Retinal pigment epithelial cell (primary cell): ENCODE measurements around the gene DNAJC2.
"Not testable (repeated sequence)": the region's sequence is repeated elsewhere in the genome, so short reads cannot be mapped to it uniquely, and the experiment has no call there.

Source experiments
- DNase-seq: peaks from one replicate; pipeline ENCODE4 v3.0.0-alpha.2; 2010; ENCODE audit warnings: low read depth
- H3K4me3 ChIP-seq: 2 replicates; pipeline ENCODE4 v1.5.1; 2011; ENCODE audit warnings: mild to moderate bottlenecking, low read length, control low read depth, moderate library complexity
- CTCF ChIP-seq: conservative IDR thresholded peaks from 2 replicates; pipeline ENCODE4 v1.5.1; 2011; ENCODE audit warnings: low read depth, low read length, control low read depth, inconsistent platforms

The DNAJC2 gene

DNA sequence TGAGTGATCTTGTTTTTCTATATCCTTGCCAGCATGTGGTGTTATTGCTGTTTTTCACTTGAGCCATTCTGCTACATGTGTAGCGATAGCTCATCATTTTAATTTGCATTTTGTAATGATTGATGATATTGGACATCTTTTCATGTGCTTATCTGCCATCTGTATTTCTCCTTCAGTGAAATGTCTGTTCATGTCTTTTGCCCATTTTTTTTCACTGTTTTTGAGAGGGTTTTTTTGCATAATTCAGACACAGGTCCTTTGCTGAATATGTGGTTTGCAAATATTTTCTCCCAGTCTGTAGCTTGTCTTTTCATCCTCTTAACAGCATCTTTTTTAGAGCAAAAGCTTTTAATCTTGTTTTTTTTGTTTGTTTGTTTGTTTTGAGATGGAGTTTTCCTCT, 51.0 kb downstream of the DNAJC2 start:
- no peak overlapping the region for H3K4me3 ChIP-seq
- no peak for DNase-seq
- no peak for TF ChIP-seq CTCF

GRCh38 chr7:103292122-103292521, 52.4 kb downstream of the DNAJC2 start:
- H3K4me3 ChIP-seq = no peak overlapping the region
- DNase-seq = no peak
- no peak for TF ChIP-seq CTCF

DNA sequence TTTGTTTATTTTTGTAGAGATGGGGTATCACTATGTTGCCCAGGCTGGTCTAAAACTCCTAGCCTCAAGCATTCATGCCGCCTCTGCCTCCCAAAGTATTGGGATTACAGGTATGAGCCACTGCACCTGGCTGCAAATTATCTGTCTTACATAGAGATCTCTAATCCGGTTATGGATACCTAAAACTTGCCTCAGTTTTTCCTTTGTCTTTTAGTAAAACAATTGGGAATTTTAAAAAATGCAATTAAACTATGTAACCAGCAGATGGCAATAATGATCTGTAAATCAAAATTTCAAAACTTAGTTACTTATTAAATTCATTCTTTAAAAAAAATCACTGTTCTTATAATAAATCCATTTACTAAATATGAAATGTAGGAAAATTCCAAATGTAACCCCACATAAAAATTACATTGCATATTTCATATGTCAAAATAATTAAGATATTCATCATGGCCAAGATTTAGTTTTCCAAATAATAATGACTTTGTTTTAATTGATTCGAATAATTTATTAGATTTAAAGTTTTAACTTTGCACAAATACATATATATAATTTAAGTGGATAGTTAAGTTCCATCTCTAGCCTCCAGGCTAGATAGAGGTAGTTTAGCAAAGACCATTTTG, 61.7 kb downstream of the DNAJC2 start:
- not testable (repeated sequence) for DNase-seq, H3K4me3 ChIP-seq

GRCh38 chr7:103280803-103281155, 63.8 kb downstream of the DNAJC2 start:
- H3K4me3 ChIP-seq = peak overlapping the region; percentile 56
- not testable (repeated sequence) for DNase-seq

DNA sequence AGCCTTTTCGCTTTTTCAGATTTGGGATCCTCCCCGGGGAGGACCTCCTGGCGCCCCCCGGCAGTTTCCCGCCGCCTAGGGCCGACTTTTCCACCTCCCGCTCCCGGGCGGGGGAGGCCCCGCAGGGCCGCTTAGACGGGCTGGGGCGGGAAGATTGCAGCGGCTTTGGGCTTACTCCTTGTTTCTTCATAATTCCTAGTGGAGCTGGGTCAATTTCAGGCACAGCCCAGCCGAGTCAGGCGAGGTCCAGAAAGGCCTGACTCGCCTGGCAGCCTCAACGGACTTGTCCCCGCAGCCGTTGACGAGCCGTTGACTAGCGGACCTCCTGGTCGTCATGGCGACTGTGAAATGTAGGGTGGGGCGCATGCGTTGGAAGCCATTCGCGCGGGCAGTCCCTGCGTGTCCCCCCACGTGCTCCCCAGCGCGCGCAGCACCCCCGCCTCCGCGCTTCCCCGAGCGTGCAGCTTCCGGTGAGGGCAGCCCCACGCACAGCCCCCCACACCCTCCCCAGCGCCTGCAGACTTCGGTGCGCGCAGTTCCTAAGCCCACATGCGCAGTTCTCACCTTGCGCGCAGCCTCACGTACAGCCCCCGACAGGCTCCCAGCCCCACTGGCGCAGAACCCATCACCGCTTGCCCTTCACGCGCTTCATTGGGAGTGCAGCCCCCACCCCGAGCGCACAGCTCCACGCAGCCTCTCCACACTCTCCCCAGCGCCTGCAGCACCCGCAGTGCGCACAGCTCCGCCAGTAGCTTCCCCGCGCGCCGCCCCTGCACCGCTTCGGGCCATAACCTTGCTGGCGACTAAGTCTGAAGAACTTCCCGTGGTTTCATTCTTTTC, 64.4 kb downstream of the DNAJC2 start:
- DNase-seq = not testable (repeated sequence)
- H3K4me3 ChIP-seq = peak overlapping the region; percentile 56

DNA sequence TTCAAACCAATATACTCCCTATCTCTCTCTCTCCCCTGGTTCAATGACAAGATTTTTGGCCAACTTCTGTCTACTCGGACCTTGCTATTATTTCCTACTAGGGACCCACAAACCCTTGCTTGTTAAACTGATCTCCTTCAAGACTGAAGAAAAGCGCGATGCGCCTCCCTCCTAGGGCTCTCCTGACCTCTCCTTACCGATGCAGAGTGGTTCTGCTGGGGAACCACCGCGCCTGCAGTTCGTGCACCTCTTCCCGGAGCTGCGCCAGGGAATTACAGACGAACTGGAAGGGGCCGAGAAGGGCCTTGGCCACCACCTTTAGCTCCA, 65.0 kb downstream of the DNAJC2 start:
- H3K4me3 ChIP-seq = peak overlapping the region; percentile 56
- DNase-seq = not testable (repeated sequence)

DNA sequence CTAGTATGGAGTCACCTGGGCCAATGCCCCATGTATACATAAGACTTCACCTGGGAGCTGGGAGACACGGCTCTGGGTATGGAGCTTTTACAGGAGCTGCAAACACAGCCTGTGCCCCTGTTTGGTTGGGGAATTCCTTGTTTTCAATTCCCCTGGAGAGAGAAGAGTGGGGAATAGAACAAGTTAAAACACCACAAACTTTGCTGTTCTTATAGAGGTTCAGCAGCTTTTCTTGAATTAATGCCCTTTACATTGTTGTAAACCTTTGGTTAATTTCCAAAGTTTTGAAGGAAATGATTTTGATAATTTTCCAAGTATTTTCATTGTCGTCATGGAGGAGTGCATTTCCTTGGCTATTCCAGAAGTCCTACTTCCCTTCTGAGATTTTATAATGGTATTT, 66.4 kb downstream of the DNAJC2 start:
- not testable (repeated sequence) for DNase-seq, H3K4me3 ChIP-seq

GRCh38 chr7:103274867-103275266, 69.7 kb downstream of the DNAJC2 start:
- DNase-seq = not testable (repeated sequence)

DNA sequence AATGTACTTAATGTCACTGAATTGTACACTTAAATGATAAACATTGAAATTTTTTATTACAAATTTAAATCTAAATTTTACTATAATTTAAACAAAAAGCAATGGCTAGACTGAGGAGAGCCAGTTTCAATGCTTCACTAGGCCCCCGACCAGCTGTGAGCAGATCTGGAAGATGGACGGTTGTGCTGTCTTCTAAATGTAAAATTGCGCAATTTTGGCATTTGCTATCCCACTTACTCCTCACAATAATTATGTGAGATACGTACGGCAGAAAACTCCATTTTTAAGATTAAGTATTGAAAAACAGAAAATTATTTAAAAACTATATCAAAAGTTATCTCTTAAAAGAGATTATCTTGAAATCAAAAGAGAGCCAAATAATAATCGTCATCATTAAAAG, 71.2 kb downstream of the DNAJC2 start:
- not testable (repeated sequence) for H3K4me3 ChIP-seq, DNase-seq

More at GRCh38 chr7:103274867-103275266, 69.7 kb downstream of the DNAJC2 start:
- not testable (repeated sequence) for H3K4me3 ChIP-seq

DNA sequence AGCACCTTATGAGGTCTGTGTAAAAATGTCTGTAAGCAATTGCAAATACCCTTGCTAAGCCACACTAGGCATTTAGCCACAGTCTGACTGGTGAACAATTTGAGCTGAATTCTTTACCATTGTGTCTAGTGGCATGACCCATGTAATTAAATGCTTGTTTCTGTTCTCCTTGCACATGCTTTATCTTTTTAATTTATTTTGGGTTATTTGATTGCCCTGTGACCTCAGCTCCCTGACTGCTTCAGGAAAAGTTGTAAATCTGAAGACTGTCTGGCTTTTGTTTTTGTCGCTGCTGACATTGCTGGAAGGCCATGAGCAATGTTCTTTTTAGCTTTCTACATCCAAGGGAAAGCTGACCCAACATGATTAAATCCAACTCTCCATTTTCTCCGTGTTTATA, 78.3 kb downstream of the DNAJC2 start:
- DNase-seq = not testable (repeated sequence)

DNA sequence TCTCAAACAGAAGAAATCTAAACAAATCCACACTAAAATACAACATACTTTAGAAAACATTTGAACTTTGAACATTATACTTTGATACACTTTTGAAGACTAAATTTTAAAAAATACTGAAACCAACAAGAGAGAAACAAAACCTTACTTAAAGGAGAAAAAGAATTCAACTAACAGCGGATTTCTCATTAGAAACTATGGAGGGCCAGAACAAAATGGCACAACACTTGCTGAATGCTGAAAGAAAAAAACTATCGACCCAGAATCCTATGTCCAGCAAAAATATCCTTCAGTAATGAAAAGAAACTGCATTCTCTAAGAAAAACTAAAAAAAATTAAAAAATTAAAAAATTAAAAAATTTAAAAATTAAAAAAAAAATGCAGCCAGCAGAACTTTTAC, 80.5 kb downstream of the DNAJC2 start:
- not testable (repeated sequence) for DNase-seq, H3K4me3 ChIP-seq

More for the DNA sequence above, 78.3 kb downstream of the DNAJC2 start:
- H3K4me3 ChIP-seq = not testable (repeated sequence)
